Epithelial cell of proximal tubule (primary cell): ENCODE data around the gene NVL. TPM values are rescaled to one million over a fixed set of nuclear protein-coding genes. Genes with fewer than 3 reads are reported as not detected.

ENCODE experiments used
- DNase-seq: peaks from one replicate; pipeline ENCODE4 v3.0.0-alpha.2; 2011; ENCODE audit warnings: low read depth
- H3K4me3 ChIP-seq: 2 replicates; pipeline ENCODE4 v1.5.1; 2011; ENCODE audit warnings: low read depth, mild to moderate bottlenecking, low read length
- total RNA-seq: library from RNA; depleted of rRNA; stranded (reverse); fragments of >200 nt; gene quantifications from 2 replicates; pipeline ENCODE4 v1.2.3, GENCODE V29; 2015
- TF ChIP-seq, protein P1 (sequence below): conservative IDR thresholded peaks from 2 replicates; pipeline ENCODE4 v1.5.1; 2012; ENCODE audit warnings: low read depth, mild to moderate bottlenecking, low read length

Gene NVL
- total RNA-seq, 1 donor from 2014 or later, result 19.4 TPM

DNA sequence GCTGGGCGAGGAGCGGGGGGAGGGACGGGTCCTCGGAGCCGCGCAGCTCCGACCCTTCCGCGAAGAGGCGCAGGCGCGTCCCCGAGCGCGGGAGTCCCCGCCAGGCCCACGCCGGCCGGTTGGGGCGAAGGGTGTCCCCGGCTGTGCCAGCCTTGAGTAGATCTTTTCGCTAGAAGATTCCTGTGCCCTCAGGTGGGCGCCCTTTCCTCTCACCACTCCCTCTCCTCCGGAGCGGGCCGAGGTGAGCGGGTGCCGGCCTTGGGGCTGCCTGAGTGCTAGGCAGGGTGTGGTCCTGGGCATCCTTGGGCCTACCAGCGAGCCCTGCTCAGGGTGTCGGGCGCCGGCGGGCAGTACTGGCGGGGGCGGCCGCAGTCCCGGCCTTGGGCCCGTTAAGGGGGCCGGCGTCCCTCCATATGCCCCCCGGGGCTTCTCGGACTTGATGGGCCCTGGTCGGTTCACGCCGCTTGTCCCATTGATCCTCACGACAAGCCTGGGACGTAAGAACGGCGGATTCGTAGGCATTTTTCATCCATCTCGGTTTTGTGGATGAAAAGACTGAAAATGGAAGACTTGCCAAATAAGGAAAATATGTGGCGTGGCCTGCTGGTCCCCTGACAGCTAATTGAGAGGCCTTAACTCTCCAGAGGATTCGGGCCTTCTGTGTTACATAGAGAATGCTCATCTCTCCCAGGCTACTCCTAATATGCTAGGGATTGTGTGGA lies 146.2 kb downstream of the NVL start:
- no peak for DNase-seq
- H3K4me3 ChIP-seq, result peak overlapping the region; percentile 93
- TF ChIP-seq, protein P1, sequence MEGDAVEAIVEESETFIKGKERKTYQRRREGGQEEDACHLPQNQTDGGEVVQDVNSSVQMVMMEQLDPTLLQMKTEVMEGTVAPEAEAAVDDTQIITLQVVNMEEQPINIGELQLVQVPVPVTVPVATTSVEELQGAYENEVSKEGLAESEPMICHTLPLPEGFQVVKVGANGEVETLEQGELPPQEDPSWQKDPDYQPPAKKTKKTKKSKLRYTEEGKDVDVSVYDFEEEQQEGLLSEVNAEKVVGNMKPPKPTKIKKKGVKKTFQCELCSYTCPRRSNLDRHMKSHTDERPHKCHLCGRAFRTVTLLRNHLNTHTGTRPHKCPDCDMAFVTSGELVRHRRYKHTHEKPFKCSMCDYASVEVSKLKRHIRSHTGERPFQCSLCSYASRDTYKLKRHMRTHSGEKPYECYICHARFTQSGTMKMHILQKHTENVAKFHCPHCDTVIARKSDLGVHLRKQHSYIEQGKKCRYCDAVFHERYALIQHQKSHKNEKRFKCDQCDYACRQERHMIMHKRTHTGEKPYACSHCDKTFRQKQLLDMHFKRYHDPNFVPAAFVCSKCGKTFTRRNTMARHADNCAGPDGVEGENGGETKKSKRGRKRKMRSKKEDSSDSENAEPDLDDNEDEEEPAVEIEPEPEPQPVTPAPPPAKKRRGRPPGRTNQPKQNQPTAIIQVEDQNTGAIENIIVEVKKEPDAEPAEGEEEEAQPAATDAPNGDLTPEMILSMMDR, result no peak

DNA sequence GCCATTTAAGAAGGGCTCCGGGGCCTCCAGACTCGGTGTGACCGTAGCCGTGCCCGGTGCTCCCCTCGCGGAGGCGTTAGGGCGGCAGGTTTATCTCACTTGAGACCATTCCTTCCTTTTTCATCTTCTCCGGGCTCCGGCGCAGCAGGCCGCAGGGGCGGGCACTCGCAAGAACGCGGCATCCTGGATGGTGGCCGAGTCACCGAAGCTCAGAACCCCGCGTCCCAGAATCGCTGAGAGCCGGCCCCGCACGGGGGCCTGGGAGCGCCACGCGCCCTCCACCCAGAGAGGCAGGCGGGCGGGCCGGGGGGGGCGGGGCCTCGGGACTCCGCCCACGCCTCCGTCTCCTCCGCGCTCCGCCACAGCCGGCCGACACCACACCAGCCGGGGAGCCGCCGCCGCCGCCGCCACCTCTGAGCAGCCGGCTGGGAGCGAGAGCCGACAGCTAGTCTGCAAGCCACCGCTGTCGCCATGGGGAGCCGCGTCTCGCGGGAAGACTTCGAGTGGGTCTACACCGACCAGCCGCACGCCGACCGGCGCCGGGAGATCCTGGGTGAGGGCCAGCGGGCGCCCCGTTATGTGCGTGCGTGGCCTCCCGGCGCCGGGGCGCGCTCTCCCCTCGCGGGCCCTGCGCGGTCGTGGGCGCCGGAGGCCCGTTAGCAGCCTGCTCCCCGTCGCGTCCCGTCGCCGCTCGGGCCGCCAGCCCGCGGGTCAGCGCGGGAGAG lies 146.9 kb downstream of the NVL start, which contains the start of gene DEGS1:
TSS of gene DEGS1 (plus strand) at position 375 of the 725 bp plus-strand sequence. CDS start at position 472, 97 bp downstream.
- TF ChIP-seq, protein P1, result no peak
- peak within 1 kb of the TSS; percentile 93 for H3K4me3 ChIP-seq
- DNase-seq, result no peak

DNA sequence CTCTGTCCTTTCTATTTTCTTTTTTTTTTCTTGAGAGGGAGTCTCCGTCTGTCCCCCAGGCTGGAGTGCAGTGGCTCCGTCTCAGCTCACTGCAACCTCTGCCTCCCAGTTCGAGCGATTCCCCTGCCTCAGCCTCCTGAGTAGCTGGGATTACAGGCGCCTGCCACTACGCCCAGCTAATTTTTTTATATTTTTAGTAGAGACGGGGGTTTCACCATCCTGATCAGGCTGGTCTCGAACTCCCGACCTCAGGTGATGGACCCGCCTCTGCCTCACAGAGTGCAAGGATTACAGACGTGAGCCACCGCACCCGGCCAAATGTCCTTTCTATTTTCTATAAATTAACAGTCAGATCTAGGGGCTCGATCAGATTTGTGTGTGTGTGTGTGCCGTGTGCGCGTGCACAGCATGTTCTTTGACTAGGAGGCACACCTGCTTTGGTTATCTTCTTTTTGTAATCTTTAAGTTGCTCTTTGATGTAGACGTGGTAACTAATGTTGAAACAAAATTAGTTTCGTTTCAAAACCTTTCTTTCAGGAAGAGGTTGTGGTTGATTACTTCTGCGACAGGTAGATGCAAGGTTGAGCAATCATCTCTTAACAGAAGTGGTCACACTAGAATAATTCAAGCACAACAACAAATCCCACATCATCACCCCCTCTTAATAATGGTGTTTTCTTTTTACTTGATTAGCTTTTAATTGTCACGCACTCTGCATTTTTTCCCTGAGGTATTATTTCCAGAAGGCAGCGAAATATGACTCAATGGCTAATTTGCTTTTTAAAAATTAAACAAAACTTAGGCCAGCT lies 147.7 kb downstream of the NVL start:
- TF ChIP-seq, protein P1, result no peak
- peak overlapping the region; percentile 93 for H3K4me3 ChIP-seq
- DNase-seq, result peak; percentile 71

DNA sequence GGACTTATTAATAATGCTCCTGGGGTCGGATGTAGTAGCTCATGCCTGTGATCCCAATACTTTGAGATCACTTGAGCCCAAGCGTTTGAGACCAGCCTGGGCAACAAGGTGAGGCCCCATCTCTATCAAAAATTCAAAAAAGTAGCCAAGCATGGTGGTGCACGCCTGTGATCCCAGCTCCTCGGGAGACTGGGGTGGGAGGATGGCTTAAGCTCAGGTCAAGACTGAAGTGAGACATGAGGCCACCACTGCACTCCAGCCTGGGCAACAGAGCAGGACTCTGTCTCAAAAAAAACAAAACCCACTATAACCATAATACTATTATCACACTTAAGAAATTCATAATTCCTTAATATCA lies 148.5 kb downstream of the NVL start:
- no peak for DNase-seq
- H3K4me3 ChIP-seq, result no peak overlapping the region
- TF ChIP-seq, protein P1, result no peak

DNA sequence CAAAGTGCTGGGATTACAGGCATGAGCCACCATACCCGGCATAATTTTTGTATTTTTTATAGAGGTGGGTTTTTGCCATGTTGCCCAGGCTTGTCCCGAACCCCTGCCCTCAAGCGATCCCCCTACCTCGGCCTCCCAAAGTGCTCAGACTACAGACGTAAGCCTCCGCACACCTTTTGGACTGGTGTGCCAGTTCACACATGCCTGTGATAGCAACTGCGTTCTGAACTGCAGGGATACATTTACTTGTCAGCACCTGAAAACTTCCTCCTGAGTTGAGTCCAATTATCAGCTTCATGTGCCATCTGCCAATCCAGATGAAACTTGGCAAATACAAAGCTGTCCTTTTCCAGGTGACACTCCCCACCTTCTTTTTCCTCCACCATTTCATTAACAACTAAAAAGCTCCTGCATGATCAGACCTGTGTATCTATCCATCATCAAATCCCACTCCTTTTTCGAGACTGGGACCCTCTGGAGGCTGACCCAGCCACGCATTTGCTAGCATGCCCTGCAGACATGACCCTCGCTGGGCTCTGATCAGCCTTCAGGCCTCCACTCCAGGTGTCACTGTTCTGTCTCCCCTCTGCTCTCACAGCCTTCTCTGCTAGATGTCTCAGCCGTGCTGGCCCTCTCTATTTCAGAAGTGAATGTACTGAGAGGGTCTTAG lies 149.1 kb downstream of the NVL start:
- TF ChIP-seq, protein P1, result no peak
- no peak overlapping the region for H3K4me3 ChIP-seq
- no peak for DNase-seq

DNA sequence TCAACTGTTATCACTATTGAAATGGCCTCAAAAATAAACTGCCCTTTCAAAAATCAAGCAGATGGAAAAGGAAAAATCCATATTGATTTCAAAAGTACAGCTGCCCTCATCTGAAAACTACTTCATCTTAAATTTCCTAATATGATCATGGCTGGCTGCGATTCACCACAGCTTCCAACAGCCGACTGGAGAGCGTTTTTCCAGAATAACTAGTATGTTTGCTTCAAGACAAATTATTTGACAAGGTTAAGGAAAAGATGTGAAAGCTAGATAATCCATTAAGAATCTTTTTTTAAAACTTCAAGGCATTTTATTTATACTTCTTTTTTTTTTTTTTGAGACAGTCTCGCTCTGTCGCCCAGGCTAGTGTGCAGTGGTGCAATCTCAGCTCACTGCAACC lies 151.1 kb downstream of the NVL start:
- TF ChIP-seq, protein P1, result no peak
- H3K4me3 ChIP-seq, result no peak overlapping the region
- DNase-seq, result no peak
